ENCODE results near the gene CCDC91. TPM values are rescaled to one million over a fixed set of nuclear protein-coding genes. Genes with fewer than 3 reads are reported as not detected.

CCDC91 gene
- total RNA-seq, 1 experiment from 2014 or later, result 17.6 TPM

DNA sequence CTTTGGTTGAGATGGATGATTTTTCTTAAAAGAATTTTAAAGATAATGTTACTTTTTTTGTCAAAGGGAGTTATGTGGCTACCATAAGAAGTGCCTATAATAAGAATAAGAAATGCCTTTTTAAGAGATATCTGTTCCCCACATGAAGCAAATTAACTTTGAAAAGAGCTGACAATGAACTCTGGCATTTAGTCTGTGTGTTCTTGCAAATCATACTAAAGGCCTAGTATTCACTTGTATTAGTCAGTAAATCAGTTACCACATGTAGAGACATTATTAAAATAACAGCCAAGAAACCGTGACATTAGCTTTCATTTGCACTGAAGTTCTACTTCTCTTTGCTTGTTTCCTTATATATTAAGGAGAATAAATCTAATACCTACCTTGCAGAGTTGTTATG lies 296.3 kb downstream of the CCDC91 start:
- Histone ChIP-seq H3K36me3 (no peaks in the 10 kb centered on the region; the same call in 1 of the 2 replicates), H3K27me3 (no peaks in the 10 kb centered on the region), H3K9me3 (no peaks in the 10 kb centered on the region), H3K4me3 (no peak overlapping the region)
- no peak for DNase-seq

DNA sequence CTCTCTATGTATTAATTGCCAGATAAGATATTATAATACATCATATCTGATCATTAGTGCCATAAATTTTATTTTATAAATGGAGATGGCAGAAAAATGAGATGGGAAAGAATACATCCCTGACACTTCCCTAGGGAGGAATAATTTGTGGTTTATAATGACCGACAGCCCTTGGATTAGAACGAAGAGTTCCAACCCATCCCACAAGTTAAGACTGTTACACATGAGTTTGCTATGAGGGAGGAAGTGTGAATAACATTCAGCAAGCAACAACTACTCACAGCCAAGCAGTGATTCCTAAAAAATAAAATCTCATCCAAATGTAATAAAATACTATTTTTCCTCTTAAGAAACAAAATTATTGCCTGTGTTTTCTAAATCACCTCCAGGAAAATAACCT lies 299.0 kb downstream of the CCDC91 start:
- no peak for DNase-seq

DNA sequence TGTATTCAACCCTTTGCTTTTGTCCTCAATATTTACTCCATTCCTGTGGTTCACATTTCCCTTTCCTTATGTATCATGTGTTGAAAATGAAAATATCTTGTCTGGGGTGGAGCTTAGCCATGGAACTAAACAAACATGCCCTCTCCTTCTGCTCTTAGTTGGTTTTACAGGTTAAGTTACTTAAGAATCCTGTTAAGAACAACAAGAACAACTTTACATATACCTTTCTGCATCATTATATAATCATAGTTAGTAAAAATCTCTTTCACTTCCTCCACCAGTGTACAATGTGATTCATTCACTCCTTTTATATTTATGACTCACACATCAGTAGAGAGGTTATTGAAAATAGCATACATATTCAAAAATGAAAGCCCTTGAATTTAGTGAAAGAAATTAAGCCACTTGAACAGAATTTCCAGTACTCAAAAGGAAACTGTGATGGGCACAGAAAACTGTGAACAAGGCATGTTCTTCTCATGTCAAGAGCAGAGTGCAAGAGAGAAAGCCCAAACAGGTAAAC lies 307.7 kb downstream of the CCDC91 start:
- no peak for DNase-seq
- no peaks in the 10 kb centered on the region for H3K27me3 ChIP-seq
- peaks cover 1% of the 10 kb centered on the region; the same call in 1 of the 2 replicates for H3K9me3 ChIP-seq
- H3K36me3 ChIP-seq, result no peaks in the 10 kb centered on the region
- H3K4me3 ChIP-seq, result no peak overlapping the region

More for the DNA sequence above, 299.0 kb downstream of the CCDC91 start:
- Histone ChIP-seq H3K36me3 (no peaks in the 10 kb centered on the region; the same call in 1 of the 2 replicates), H3K4me3 (no peak overlapping the region), H3K27me3 (no peaks in the 10 kb centered on the region), H3K9me3 (no peaks in the 10 kb centered on the region)

DNA sequence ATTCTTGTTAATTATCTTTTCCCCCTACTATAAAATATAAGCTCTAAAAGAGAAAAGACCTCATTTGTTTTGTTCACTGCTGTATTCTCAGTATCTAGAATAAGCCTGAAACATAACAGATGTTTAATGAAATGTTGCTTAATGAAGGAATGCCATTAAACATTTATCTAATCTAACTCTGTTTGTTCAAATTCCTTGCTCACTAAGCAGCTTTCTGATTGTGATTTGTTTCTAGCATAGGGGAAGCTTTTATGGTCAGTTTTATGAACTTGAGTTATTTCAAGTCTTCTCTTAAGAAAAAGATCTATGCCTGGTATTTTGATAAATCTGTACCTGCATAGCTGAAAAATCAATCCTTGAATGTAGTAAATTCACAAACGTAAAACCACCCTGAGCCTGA lies 308.6 kb downstream of the CCDC91 start:
- DNase-seq, result no peak
- no peaks in the 10 kb centered on the region for H3K36me3 ChIP-seq
- no peaks in the 10 kb centered on the region for H3K27me3 ChIP-seq
- peaks cover 1% of the 10 kb centered on the region; the same call in 1 of the 2 replicates for H3K9me3 ChIP-seq
- no peak overlapping the region for H3K4me3 ChIP-seq

DNA sequence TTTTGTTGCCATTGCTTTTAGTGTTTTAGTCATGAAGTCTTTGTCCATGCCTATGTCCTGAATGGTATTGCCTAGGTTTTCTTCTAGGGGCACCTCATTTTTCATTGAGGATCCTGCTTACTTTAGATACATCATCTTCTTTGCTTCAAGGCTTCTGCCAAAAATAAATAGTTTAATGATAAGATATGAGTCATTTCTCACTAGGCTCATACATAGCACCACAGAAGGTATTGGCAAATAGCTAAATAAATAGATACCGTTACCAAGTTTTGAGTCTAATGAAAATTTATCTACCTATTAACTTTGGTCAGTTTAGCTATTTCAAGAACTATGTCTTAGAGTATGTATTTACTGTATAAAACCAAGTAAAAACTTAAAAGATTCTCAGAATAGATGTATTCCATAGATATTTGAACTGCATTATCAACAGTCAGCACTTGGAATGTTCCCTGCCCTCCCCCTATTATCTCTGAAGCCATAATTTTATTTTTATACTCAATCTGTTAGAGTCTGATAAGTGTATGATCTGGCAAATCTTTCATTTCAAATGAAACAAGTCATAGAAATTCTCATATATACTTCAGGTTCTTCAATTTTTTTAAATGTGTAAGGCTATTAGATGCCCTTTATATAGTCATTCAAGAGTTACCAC lies 310.2 kb downstream of the CCDC91 start:
- peaks cover 1% of the 10 kb centered on the region; the same call in 1 of the 2 replicates for H3K9me3 ChIP-seq
- no peaks in the 10 kb centered on the region for H3K36me3 ChIP-seq
- 0 out of 2 replicates have a peak, but pooled peaks cover 3% of the 10 kb centered on the region for H3K27me3 ChIP-seq
- no peak overlapping the region for H3K4me3 ChIP-seq
- DNase-seq, result no peak

DNA sequence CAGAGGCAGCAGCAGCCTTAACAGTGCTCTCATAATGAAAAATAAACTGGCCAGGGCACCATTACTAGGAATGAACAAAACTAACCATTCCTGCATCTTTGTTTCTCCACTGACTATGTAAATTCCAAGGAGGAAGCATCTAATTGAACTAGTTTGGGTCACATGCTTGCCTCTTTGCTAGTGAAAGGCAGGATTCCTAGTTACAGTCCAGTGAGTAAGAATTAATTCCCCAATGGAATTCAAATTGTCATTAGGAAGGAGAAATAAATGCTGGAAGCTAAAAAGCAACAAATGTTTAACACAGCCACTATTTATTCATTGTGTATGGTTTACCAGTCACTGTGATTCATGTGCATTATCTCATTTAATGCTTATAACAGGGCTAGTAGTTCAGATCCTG lies 316.0 kb downstream of the CCDC91 start:
- no peak for DNase-seq
- Histone ChIP-seq H3K9me3 (0 out of 2 replicates have a peak, but pooled peaks cover 1% of the 10 kb centered on the region), H3K27me3 (0 out of 2 replicates have a peak, but pooled peaks cover 3% of the 10 kb centered on the region), H3K4me3 (no peak overlapping the region), H3K36me3 (no peaks in the 10 kb centered on the region)

DNA sequence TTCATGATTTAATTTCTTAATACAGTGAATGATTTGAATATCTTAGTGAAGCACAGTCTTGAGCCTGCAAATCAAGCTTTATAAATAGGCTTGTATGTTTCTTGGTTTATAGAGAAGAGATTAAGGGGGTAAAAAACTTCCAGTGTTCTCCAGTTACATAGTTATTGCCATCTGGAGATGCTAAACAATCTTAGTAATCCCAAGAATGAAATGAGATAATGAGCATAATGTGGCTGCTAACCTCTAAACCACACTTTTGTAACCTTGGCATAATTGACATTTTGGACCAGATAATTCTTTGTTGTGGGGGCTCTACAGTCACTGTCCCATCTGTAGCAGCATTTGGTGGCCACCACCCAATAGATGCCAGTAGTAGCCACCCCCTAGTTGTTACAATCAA lies 316.8 kb downstream of the CCDC91 start:
- Histone ChIP-seq H3K27me3 (0 out of 2 replicates have a peak, but pooled peaks cover 3% of the 10 kb centered on the region), H3K36me3 (no peaks in the 10 kb centered on the region), H3K4me3 (no peak overlapping the region), H3K9me3 (no peaks in the 10 kb centered on the region)
- no peak for DNase-seq

DNA sequence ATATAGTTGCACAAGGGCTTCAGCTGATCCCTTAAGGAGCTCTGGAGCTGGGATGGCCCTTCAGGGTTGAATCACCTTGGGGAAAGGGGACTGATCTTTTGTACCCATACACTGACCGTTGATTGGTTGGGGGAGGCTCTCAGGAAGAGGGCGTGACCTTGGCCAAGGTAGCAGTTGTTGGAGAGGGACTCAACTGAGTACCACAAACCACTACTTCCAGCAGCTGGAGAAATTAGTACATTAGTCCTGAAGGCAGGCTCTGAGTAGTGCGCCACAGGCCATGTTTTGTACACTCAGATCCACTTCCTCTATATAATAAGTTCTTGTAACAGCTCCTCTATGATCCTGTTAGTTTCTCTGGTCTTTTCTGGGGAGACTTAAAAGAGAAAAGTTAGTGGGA lies 317.6 kb downstream of the CCDC91 start:
- no peak for DNase-seq
- H3K36me3 ChIP-seq, result no peaks in the 10 kb centered on the region
- no peak overlapping the region for H3K4me3 ChIP-seq
- H3K9me3 ChIP-seq, result no peaks in the 10 kb centered on the region
- 0 out of 2 replicates have a peak, but pooled peaks cover 3% of the 10 kb centered on the region for H3K27me3 ChIP-seq

DNA sequence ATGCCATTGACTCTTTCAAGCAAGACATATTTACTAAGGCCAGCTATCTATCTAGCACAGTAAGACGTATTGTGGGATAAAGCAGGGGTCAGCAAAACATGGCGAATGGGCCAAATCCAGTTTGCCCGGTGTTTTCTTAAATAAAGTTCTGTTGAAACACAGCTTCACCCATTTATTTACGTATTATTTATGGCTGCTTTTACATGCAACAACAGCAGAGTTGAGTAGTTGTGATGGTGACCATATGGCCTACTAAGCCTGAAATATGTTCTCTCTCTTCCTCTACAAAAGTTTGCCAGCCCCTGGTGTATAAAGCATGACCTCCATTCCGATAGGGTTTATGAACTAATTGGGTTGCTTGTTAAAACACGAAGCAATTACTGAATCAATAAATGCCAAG lies 322.1 kb downstream of the CCDC91 start:
- Histone ChIP-seq H3K27me3 (no peaks in the 10 kb centered on the region), H3K9me3 (no peaks in the 10 kb centered on the region), H3K36me3 (no peaks in the 10 kb centered on the region), H3K4me3 (no peak overlapping the region)
- DNase-seq, result no peak

DNA sequence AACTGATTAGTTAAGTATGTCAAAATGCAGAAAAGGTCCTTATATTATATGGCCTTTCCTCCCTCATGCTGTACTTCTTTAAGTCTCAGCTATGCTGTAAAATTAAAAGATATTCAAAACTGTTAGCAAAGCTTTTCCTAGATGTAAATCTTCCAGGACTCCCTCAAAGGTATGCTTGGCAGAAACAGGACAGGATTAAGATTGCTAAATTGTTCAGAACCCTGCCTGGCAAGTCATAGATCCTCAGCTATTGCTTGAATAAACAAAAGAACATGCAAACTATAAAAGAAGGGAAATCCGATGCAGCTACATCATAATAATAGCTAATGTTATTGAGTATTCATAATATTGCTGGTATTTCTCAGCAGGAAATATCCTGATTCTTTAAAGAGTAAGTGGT lies 322.6 kb downstream of the CCDC91 start:
- peaks cover 2% of the 10 kb centered on the region; the same call in 1 of the 2 replicates for H3K9me3 ChIP-seq
- no peak overlapping the region for H3K4me3 ChIP-seq
- no peaks in the 10 kb centered on the region for H3K36me3 ChIP-seq
- DNase-seq, result no peak
- H3K27me3 ChIP-seq, result no peaks in the 10 kb centered on the region

DNA sequence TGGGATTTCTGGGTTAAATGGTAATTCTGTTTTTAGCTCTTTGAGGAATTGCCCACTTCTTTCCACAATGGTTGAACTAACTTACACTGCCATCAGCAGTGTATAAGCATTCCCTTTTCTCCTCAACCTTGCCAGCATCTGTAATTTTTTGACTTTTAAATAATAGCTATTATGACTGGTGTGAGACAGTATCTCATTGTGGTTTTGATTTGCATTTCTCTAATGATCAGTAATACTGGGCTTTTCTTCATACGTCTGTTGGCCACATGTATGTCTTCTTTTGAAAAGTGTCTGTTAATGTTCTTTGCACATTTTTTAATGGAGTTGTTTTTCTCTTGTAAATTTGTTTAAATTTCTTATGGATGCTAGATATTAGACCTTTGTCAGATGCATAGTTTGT lies 323.7 kb downstream of the CCDC91 start:
- no peak for DNase-seq
- peaks cover 2% of the 10 kb centered on the region; the same call in 1 of the 2 replicates for H3K9me3 ChIP-seq
- no peak overlapping the region for H3K4me3 ChIP-seq
- no peaks in the 10 kb centered on the region for H3K27me3 ChIP-seq
- no peaks in the 10 kb centered on the region for H3K36me3 ChIP-seq

DNA sequence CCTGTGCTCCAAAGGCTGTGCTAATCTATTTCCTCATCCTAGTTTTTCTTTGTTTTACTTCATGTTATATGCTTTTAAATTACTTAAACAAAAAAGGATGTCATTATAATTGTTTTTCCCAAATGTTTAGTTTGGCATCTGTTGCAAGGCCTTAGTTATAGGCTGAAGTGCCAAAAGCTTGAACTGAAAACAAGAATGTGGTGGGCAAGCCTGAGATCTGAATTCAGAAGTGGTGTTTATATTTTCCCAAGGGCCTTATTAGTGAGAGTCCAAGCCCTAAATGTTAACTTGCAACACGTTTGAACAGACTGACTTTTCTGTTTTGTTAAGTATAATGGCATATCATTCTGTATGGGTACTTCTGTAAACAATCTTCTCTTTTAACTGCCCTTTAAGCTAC lies 326.8 kb downstream of the CCDC91 start:
- Histone ChIP-seq H3K36me3 (no peaks in the 10 kb centered on the region), H3K9me3 (peaks cover 5% of the 10 kb centered on the region), H3K4me3 (no peak overlapping the region), H3K27me3 (no peaks in the 10 kb centered on the region)
- DNase-seq, result no peak

DNA sequence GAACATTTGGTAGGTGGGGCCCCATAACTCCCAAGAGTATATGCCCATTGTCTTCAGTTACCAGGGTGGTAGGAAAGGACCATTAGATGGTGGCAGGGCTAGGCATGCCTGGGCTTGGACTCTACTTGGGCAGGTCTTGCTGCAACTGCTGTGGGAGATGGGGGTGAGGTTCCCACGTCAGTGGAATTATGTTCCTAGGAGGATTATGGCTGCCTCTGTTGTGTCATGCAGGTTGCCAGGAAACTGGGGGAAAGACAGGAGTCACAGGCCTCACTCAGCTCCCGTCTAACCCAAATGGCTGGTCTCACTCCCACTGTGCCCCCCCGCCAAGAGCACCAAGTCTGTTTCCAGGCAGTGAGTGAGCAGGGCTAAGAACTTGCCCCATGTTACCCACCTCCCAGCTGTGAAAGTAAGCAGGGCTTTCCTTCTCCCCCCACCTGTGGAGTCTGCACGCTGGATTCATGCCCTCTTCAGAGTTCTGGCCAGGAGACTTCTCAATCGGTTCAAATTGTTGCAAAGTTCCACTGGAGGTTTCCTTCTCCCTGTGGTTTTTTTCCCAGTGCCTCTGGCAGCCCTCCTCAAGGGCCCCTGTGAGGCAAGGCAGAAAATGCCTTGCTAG lies 337.5 kb downstream of the CCDC91 start:
- peaks cover 13% of the 10 kb centered on the region for H3K9me3 ChIP-seq
- DNase-seq, result no peak
- H3K4me3 ChIP-seq, result no peak overlapping the region
- H3K36me3 ChIP-seq, result no peaks in the 10 kb centered on the region
- no peaks in the 10 kb centered on the region for H3K27me3 ChIP-seq

DNA sequence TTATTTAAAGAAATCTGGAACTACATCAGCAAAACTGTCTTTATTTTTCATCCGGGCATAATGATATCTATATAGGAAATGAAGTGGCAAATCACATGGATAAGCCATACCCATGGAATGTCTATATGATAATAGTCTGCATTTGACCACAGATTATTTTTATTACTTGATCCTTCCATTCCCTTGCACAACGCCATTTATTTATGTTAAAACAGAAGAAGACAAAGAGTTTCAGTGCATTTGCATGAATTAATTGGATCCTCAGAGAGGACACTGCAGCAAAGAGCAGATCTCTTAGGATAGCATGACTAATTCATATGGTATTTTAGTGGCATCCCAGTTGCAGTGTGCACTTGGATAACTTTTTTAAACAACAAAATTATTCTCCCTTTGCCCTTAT lies 345.0 kb downstream of the CCDC91 start:
- H3K27me3 ChIP-seq, result no peaks in the 10 kb centered on the region
- DNase-seq, result no peak
- H3K9me3 ChIP-seq, result peaks cover 3% of the 10 kb centered on the region; the same call in 1 of the 2 replicates
- H3K4me3 ChIP-seq, result no peak overlapping the region
- no peaks in the 10 kb centered on the region for H3K36me3 ChIP-seq

DNA sequence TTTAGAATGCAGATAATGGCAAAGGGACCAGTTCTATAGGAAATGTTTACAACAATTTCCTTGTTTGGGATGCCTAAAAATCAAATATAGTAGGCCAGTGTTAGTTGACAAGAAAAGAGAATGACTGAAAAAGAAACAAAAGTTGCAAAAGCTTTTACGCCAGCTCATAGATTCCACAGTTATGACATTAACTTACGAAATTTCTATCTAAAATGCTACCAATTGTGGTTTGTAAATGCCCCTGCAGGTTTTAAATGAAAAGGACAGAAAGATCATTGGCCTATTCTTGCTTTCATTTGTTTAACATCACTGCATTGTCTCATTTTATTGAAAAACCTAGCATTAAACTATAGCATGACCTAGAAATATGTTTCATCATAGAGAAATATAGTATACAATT lies 345.8 kb downstream of the CCDC91 start:
- peaks cover 3% of the 10 kb centered on the region; the same call in 1 of the 2 replicates for H3K9me3 ChIP-seq
- no peak overlapping the region for H3K4me3 ChIP-seq
- no peaks in the 10 kb centered on the region for H3K27me3 ChIP-seq
- no peaks in the 10 kb centered on the region for H3K36me3 ChIP-seq
- DNase-seq, result no peak

DNA sequence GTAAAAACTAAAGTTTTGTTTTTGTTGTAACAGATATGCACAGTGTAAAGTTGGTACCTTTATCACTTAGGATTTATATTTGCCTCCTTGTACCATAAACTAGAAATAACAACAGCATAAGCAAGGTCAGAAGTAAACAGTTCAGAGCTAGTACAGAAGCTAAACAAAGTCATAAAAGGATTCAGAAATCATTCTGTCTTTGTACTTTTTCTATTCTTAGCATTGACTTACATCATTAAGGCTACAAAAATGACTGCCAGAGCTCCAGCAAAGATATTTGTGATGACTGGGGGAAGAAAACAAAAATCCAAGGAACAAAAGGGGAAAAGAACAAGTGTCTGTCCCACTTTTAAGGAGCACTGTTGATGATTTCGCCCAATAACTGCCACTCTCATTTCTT lies 347.2 kb downstream of the CCDC91 start:
- Histone ChIP-seq H3K27me3 (no peaks in the 10 kb centered on the region), H3K4me3 (no peak overlapping the region), H3K36me3 (no peaks in the 10 kb centered on the region), H3K9me3 (peaks cover 3% of the 10 kb centered on the region; the same call in 1 of the 2 replicates)
- DNase-seq, result no peak

DNA sequence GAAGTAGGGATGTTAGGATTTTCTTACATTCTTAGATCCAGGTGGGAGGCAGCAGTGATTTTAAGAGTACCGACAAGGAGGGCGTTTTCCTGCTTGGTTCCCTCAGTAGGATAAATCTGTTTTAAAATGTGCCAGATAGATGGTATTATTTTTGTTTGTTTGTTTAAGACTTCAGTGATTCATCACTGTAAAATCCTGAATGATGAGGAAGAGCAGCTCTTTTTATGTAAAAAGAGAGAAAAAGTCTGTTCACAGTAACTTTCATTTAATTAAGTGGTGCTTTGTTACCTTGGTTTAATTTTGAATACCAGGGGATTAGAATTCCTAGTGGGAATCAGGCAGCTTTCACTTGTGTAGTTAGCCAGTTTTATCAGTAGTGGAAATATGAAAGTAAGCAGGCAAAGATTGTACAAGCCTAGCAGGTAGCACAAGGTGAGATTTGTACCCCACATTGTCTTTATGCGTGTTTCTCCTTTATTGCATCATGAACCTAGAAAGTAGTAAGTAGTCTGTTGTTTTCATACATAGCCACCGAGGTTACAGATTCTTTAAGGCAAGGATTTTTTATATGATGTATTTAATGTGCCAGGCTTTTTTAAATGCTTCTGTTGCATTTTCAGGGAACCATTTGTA lies 349.6 kb downstream of the CCDC91 start:
- Histone ChIP-seq H3K9me3 (peaks cover 3% of the 10 kb centered on the region; the same call in 1 of the 2 replicates), H3K27me3 (no peaks in the 10 kb centered on the region), H3K36me3 (no peaks in the 10 kb centered on the region), H3K4me3 (no peak overlapping the region)
- no peak for DNase-seq
